Stimulated activated CD4-positive, alpha-beta T cell treated with anti-CD3 and anti-CD28 coated beads, Interleukin-1b, Interleukin-23, amount 100 ng/mL, for 48 hours (primary cell): ENCODE results near the gene NEK10.

Experiments used
- DNase-seq: peaks from one replicate; pipeline ENCODE4 v3.0.0-alpha.2; 2020

Gene NEK10

DNA sequence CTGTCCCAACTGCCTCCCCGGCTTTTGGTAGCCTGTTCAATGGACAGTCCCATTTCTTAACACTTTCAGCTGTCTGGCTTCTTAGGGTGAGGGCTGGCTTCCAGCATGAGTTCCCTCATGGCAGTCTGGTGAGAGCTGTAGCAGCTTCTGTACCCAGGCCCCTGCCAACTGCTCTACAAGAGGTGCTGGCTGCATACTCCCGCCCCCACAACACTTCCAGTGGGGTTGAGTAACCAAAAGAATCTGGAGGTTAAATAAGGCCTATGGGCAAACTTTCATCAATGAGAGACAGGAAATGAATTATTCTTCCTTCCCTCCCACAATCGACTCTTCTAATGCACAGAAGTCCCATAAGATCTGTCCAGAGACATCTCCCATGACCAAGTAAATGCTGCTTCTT, 145.0 kb downstream of the NEK10 start:
- no peak for DNase-seq

DNA sequence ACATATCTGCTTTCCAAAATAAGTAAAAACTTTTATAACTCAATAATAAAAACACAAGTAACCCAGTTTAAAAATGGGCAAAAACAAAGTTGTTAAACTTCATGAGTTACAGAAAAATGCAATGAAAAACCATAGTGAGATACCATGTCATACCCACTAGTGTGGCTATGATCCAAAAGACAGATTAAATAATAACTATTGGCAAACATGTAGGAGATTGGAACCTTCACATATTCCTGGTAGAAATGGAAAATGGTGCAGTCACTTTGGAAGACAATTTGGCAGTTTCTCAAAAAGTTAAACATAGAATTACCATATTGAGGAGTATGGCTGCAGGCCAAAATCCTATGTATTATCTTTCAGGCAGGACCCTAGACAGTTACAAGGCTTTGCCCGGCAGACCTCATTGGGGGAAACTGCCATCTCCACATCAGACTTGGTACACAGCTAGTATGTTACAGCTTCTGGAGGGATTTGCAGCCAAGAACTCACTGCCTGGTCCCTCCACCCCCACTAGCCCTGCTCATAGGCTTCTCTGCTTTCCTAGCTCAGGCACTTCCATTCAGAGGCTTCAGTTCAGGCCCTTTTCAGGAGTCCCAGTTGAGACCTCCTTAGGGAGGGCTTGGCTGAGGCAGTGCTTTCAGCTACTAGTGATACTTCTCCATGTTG, 147.8 kb downstream of the NEK10 start:
- DNase-seq, result no peak

- no peak for DNase-seq
Observed at GRCh38 chr3:27220166-27220565, 149.0 kb downstream of the NEK10 start.

DNA sequence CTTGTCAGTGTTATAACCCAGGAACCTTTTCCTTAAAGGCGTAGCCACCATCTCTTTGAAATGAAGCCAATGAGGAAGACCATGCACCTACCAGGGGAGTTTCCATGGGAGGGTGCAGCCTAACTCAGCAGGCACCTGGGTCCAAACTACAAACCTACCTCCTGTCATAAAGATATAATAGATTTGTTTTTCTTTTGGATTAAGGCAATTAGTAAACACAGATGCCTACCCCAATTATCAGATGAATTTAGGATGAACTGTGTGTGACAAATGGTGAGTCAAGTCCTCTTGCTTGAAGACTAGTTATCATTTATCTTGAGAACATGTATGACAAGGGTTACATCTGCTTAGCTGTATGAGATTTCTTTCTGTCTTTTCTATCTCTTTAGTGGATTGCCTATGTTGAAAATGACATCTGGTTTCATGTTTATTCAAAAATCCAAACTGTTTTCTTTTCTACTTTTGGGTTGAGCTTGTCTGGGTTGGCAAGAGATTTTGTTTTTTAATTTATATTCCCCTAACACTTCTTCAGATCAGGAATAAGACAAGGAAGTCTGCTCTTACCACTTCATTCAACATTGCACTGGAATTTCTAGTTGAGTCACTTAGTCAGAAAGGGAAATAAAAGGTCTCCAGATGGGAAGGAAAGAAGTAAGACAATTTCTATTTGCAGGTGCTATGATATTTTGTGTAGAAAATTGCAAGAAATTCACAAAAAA, 149.9 kb downstream of the NEK10 start:
- no peak for DNase-seq

DNA sequence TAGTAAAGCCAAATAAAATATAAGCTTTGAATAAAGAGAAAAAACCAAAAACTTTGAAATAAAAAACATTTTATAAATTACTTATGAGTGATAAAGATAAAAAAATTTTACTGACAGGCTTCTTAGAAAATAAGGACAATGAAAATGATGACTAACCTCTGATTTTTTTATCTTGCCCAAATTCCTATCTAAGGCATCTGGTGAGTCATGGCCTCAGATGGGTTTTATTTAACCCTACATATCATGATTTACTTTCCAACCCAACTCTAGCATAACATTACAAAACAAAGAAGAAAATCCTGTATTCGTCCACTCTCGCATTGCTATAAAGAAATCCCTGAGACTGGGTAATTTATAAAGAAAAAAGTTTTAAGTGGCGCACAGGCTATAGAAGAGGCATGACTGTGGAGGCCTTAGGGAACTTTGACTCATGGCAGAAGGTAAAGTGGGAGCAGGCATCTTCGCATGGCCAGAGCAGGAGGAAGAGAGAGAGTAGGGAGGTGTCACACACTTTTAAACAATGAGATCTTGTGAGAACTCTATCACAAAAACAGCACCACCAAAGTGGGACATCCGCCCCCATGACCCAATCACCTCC, 152.1 kb downstream of the NEK10 start:
- no peak for DNase-seq

DNA sequence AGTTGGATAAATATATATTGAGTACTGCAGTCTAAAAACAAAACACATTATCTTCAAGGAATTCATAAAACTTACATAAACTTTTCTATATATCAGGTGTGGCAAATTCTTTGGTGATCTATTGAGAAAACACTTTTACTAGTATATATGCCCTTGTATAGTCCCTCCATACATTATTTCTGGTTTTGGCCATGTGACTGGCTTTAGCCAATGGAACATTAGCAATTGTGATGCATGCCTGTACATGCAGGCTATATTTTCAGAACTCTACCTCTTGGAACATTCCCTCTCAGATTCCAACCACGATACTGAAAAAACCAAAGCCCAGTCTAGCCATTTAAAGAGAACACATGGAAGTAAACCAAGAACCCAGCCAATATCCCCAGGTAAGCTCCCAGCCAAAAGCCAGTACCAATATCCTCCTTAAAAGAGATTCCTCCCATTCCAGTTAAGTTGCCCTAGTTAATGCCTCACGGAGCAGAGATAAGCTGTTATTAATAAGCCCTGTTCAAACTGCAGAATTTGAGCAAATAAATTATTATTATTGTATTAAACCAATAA, 152.8 kb downstream of the NEK10 start:
- no peak for DNase-seq

DNA sequence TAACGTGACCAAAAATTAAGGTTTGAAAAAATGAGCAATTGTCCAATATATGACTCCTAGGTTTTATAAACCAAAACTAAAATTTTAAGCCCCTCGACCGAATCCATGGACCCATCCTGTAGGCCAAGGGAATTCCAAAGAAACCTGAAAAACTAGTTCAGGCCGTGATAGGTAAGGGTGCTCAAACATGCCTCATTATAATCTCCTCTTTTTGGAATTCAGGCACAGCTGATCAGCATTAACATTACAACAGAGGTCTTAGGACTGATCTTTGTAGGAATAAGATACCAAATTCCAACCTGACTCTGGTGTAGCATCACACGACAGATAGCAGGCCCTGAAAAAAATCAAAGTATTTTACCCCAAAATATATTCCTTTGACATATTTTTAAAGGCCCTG, 155.7 kb downstream of the NEK10 start:
- no peak for DNase-seq

GRCh38 chr3:27209617-27210264, 159.4 kb downstream of the NEK10 start:
- no peak for DNase-seq

GRCh38 chr3:27208961-27209616, 160.1 kb downstream of the NEK10 start:
- DNase-seq, result no peak

DNA sequence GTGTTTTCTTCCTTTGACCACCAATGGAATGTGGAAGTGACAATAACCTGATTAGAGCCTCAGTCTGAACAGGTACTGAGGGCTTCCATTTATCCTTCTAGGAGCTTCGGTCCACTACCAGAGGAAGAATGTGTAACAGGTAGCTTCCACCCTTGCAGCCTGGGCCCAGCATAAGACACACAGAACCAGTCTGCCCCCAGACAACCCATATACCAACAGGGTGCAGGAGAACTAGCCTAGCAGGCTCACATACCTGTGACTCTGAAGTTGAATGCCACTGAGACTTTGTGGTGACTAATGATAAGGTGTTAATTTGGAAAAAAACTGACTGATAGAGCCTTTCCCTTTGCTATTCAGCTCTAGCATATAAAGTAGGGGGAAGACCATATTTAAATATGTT, 166.2 kb downstream of the NEK10 start:
- DNase-seq, result no peak

- DNase-seq, result no peak
Observed at GRCh38 chr3:27201492-27201891, 167.7 kb downstream of the NEK10 start.

- no peak for DNase-seq
Observed at GRCh38 chr3:27200721-27201489, 168.3 kb downstream of the NEK10 start.

DNA sequence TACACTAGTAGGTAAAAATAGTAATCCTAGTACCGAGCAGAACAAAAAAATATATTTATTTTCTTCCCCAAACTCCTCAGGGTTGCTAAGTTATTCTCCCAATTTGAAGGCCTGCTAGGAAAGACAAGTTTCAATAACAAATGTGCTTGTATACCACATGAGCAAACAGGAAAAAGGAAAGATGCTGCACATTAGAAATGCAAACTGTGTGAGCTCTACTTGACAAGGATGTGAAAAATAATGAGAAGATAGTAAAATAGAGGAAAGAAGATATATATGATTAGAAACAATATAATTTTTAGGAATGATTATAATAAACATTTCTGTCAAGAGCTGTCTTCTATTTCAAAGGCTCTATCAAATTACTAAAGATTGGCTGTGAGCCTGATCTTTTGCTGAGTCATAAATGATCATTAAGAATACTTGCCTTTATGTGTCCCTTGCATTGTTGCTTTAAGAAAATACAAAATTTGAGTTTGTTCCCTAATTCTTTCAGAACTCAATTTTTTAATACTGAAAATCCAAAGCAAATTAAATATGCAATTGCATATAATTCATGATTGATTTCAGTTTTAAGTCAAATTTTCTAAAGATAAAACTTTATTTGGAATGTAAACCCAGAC, 174.2 kb downstream of the NEK10 start:
- no peak for DNase-seq

GRCh38 chr3:27193056-27193455, 176.1 kb downstream of the NEK10 start:
- no peak for DNase-seq

DNA sequence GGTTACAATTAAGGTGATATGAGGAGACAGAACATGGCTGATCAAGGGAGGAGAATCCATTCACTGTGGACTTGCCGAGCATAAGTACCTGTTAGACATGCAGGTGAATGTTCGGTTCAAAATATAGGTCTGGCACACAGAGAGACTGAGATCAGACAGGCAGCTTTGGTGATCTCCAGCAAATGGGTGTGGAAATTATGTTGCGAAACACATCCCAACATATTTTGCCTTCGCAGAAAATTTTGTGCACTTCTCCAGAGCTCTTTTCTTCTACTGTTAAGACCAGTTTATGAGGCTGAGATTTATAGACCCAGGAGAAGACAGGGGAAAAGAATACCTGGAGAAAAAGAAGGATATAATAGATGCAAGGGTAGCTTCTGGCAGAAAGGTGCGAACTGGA, 183.2 kb downstream of the NEK10 start:
- no peak for DNase-seq

GRCh38 chr3:27185231-27185989, 183.8 kb downstream of the NEK10 start:
- DNase-seq, result no peak

DNA sequence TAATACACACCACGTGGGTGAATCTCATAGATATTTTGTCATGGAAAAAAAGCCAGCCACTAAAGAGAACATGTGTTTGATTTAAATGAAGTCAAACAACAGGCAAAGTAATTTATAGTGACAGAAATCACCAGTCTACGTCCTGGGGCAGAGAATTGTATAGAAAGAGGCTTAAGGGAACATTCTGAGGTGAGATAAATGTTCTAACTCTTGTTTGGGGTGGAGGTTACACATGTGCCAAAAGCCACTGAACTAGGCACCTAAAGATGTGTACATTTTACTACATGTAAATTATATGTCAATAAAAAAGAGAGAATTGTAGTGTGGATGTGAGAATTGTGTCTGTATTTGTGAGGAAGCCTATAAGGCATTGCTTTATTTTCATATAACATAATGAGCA, 184.9 kb downstream of the NEK10 start:
- no peak for DNase-seq

- no peak for DNase-seq
Observed at GRCh38 chr3:27176256-27176655, 192.9 kb downstream of the NEK10 start.

- no peak for DNase-seq
Observed at GRCh38 chr3:27174530-27174929, 194.7 kb downstream of the NEK10 start.

- DNase-seq, result no peak
Observed at GRCh38 chr3:27171113-27171512, 198.1 kb downstream of the NEK10 start.

- no peak for DNase-seq
Observed at GRCh38 chr3:27166888-27167287, 202.3 kb downstream of the NEK10 start.
